NCI-H1417 (cell line): ENCODE measurements around the gene AADAC.
"Not testable (repeated sequence)": the region's sequence is repeated elsewhere in the genome, so short reads cannot be mapped to it uniquely, and the experiment has no call there.

Source experiments
- DNase-seq, 3 experiments: peaks; one replicate each; lab custom pipeline; 2025; lab: John Stamatoyannopoulos, UW

AADAC gene

GRCh38 chr3:151798466-151798865 is 15.4 kb upstream of the AADAC start:
- no peak for DNase-seq

DNA sequence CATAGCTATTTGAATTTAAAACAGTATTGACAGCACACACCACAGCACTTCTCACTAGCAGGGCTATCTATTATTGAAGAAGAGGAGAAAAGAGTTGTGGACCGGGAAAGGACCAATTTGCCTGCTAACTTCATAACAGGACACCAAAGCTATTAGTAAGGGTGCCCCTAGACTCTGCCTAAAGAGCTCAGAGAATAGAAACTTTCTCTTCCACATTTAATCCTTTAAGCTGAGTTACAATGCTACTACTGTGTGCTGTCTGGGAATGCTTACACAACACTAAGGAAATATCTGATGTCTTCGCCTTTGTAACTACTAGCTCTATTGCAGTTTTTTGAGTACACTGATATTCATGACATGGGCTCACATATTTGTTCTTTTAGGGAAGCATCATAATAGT is 13.5 kb upstream of the AADAC start:
- DNase-seq, result no peak

GRCh38 chr3:151804267-151804666 is 9.6 kb upstream of the AADAC start:
- no peak for DNase-seq

- DNase-seq, result no peak
Observed at GRCh38 chr3:151806838-151807237, 7.1 kb upstream of the AADAC start.

DNA sequence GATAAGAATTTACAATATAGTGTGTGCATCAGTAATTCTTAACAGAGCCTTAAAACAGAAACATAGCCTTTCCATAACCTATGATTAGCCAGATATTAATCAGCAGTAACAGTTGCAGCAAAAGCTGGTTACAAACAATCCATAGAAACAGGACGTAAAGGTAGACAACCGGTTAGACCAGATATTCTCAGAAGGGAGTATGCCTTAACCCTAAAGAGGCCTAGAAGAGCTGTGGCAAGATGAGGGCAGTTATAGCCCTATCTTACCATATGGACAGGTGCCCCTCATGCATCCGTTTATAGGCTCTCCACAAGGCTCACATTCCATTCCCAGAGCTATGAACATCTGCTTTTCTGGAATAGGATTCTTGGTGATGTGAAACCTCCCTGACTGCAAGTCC is 5.0 kb upstream of the AADAC start:
- DNase-seq, result not testable (repeated sequence)

DNA sequence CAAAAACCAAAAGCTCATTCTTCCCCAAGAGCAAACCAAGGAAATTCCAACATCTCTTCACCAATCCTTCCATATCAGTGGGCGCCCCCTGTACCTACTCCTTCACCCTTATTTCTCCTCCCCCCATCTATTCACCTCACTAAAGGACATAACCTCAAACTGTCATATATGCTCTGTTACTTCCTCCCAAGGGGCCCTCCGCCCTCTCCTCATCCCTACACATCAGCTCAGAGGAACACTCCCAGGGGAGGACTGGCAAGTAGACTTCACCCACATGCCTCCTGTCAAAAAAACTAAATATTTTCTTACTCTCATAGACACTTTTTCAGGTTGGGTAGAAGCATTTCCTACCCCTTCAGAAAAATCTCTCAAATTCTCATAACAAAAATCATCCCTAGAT is 2.4 kb upstream of the AADAC start:
- no peak for DNase-seq

DNA sequence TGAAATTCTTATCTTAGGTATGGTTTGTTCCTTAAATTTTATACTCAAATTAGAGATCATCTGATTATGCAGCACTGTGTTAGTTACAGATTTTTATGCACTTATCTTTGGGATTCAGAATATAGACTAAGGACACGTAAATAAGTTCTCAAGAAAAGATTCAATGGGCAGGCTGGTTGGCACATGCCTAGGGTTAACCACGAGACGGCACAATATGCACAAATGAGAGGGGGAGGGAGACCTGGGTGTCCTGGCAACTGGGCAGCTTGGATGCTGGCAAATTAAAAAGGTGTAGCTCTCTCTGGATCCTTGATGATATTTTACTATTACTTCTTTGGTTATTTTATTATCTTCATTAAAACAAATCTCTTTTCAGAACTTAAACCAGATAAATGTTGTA is 672 bp downstream of the AADAC start:
- no peak for DNase-seq

DNA sequence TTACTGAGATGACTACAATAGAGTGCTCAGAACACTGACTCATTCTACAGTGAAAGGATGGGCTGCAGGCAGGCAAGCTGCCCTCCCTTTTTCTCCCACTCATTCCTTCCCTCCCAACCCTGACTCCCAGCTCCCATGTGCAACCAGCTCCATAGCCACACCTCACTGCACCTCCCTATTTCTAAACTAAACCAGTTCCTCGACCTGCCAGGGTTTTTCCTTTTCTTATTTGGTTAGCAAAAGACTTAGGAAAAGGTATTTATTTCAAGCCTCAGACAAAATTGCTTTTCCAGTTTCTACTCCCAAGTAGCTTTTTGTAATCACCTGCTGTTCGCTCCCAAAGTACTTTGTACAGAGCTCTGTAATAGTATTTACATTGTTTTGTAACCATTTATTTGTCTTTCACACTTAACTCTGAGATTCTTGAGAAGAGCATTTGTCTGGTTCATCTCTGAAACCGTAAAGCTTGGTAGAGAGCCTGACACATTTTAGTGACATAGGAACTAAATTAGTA is 2.2 kb downstream of the AADAC start:
- DNase-seq, result peak in 2 of 3 experiments; percentile 23 to 55

DNA sequence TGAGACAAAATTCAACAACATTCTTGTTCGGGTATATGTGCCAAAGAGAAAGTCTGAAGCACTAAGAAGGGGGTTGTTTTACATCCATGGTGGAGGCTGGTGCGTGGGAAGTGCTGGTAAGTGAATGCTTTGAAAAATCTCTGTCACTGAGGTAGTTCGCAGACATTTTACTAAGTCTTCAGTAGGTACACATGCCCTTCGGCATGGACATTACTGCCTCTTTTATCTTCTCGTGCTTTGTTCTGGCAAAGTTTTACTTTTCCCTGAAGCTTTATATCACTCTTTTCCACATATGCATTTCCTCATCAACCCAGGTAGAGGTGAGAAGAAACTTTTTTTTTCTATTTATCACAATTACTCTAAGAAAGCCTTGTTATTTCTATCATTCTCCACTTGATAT is 3.6 kb downstream of the AADAC start:
- no peak for DNase-seq

GRCh38 chr3:151818361-151818760 is 4.4 kb downstream of the AADAC start:
- no peak for DNase-seq

GRCh38 chr3:151819910-151820309 is 6.0 kb downstream of the AADAC start:
- no peak for DNase-seq

DNA sequence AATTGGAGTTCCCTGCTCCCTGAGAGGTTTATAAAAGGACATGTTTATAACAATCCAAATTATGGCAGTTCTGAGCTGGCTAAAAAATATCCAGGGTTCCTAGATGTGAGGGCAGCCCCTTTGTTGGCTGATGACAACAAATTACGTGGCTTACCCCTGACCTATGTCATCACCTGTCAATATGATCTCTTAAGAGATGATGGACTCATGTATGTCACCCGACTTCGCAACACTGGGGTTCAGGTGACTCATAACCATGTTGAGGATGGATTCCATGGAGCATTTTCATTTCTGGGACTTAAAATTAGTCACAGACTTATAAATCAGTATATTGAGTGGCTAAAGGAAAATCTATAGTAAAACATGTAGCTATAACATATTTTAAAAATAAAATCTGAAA is 13.9 kb downstream of the AADAC start:
- DNase-seq, result no peak

DNA sequence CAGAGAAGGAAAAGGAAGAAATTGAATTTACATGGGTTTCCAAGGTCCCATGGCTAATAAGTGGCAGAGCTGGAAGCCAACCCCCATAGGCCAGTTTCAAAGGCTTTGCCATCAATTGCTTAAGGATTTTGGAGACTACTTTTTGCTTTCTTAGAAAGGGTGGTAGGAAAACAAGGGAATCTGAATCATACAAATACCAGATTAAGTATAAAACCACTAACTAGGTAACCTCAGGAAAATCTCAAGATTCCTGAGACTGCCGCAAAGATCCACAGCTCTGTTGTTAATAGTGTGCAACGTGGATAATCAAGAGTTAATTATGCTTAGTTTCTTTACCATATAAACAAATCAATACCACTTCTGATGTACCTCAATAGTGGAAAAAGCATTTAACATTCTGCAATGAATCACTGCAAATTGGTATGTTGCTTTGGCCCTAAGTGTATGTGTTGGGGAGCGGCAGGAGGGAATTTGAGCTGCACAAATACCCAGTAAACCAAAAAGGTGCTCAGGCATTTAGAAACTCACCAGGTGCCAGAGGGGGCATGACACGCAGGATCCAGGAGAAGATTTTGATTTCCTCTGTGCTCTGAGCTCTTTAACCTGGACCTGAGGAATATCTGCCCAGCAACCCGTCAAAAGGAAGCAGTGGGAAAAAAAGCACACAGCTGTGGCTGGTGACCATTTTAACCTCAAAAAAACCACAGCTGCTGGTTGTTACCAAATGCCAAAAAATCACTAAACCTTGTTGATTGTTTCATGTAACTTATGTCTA is 22.0 kb downstream of the AADAC start:
- DNase-seq, result no peak

DNA sequence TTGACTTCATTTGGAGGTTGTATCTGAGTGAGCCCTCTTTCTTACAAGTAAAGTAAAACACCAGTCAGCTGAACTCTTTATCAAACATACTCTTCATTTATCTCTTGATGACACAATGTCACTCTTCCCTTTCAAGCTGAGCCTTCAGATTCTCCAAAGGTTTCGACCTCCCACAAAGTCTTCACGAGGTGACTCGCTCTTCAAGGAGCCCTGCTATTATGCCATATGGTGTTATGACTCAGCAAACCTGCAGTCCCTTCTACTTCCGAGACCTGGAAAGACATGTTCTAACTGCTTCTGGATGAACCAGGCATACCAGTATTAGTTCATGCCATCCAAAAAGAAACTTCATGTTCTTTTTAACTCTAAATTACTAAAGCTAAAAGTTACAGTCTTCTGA is 23.1 kb downstream of the AADAC start:
- DNase-seq, result peak in 1 of 3 experiments; percentile 32

- DNase-seq, result peak; percentile 28 to 76 (median 55)
Observed at GRCh38 chr3:151838574-151839312, 24.8 kb downstream of the AADAC start.

- DNase-seq, result peak in 1 of 3 experiments; percentile 46
Observed at GRCh38 chr3:151839313-151839631, 25.4 kb downstream of the AADAC start.

- no peak for DNase-seq
Observed at GRCh38 chr3:151841801-151842200, 27.9 kb downstream of the AADAC start.

DNA sequence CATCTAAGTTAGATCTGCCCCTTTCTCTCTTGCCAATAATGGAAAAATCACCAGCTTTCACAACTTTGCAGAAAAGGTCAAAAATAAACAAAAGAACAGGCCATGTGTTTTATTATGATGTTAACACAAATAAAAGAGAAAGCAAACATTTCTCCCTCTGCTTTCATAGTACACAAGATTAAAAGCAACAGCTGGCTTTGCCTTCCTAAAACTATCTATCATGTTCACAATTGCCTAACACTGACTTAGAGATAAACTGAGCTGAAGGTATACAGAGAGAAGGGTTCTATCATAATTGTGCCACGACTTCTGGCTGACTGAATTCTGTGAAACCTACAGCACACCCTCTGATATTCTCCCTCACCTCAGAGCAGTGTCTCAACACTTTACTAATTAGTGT is 29.4 kb downstream of the AADAC start:
- DNase-seq, result peak in 2 of 3 experiments; percentile 31 to 75

DNA sequence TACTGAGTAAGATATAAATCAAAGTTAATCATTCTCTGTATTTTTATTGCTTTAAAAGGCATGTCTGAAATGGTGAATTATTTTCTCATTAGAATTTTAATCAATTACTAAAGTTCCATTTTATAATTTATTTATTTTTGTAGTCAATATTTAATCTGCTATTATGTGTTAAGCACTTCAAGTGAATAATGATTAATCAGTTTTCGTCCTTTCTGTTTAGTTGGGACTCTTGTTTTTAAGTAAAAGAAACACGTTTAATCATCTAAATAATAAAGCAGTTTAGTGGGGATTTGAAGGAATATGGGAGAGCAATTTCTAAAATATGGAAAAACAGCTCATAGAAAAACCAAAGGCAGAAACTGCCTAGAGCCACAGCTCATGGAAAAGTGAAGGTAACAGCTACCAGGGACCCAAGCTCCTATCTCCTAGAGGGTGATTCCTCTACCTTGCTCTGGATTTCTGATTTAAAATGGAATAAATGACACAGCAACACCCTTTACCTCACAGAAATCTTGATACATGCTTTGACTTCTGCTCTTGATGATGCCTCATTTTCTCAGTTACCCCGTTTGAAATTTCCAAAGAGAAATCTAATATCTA is 31.5 kb downstream of the AADAC start:
- peak in 1 of 3 experiments; percentile 42 for DNase-seq

DNA sequence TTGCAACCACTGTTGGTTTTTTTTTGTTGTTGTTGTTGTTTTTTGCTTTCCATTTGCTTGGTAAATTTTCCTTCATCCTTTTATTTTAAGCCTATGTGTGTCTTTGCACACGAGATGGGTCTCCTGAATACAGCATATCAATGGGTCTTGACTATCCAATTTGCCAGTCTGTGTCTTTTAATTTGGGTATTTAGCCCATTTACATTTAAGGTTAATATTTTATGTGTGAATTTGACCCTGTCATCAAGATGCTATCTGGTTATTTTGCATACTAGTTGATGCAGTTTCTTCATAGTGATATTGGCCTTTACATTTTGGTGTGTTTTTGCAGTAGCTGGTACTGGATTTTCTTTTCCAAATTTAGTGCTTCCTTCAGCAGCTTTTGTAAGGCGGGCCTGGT is 36.1 kb downstream of the AADAC start:
- not testable (repeated sequence) for DNase-seq

DNA sequence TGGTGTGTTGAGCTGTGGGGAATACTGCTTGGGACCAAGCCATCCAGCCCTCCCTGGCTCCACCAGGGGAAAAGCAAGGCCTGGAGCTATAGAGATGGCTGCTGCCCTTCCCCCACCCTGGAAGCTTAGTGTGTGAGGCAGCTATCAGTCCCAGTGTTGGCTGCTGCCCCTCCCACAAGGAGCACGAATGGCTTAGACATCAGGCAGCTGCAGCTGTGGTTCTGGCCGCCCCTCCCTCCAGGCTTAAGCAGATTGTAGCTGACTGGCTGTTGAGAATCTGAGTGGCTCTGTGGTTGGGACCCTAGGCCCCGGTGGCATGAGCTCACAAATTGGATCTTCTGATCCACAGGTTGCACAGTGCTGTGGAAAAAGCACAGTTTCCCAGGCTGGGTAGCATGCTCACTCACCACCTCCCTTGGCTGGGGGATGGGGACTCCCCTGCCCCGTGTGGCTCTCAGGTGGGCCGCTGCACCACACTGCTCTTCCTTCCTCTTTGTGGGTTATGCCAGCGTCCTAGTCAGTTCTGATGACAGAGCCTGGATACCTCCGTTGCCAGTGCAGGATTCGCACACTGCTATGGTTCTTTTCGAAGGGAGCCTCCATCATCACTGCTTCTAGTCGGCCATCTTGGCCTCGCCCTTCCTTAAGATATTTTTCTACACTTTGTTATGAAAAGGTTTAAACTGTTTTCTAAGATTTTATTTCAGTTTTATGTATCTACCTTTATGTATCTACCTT is 38.3 kb downstream of the AADAC start:
- no peak for DNase-seq

- peak in 1 of 3 experiments; percentile 41 for DNase-seq
Observed at GRCh38 chr3:151856118-151856517, 42.2 kb downstream of the AADAC start.
